ENCODE data around the gene KIF7.

DNA sequence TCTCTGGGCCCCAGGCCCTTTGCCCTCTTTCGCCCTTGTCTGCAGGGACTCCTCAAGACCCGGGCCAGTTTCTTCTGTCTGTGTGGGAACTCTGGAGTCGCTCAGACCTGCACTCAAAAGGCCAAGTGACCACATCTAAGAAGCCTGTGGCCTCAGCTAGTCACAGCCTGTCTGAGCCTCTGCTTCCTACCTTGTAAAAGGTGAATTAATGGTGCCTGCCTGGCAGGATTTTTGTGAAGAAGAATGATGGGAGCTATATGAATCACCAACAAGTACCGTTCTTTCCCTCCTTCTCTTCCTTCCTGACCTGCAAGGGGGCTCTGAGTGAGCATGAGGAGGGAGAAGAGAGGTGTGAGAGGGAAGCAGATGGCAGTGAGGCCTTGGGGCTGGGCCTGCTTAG lies 16.4 kb upstream of the KIF7 start:
- TF ChIP-seq, protein P1, sequence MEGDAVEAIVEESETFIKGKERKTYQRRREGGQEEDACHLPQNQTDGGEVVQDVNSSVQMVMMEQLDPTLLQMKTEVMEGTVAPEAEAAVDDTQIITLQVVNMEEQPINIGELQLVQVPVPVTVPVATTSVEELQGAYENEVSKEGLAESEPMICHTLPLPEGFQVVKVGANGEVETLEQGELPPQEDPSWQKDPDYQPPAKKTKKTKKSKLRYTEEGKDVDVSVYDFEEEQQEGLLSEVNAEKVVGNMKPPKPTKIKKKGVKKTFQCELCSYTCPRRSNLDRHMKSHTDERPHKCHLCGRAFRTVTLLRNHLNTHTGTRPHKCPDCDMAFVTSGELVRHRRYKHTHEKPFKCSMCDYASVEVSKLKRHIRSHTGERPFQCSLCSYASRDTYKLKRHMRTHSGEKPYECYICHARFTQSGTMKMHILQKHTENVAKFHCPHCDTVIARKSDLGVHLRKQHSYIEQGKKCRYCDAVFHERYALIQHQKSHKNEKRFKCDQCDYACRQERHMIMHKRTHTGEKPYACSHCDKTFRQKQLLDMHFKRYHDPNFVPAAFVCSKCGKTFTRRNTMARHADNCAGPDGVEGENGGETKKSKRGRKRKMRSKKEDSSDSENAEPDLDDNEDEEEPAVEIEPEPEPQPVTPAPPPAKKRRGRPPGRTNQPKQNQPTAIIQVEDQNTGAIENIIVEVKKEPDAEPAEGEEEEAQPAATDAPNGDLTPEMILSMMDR (optimal IDR thresholded peaks at IDR 0.05 in 1 of 3, IDR thresholded peaks at IDR 0.05 in 1 of 3, conservative IDR thresholded peaks at IDR 0.05 in 1 of 3; ENCODE audit: extremely low read depth in 1 of 3, insufficient read depth in 2 of 3, low read length in 3 of 3), result no peak
- no peak for TF ChIP-seq EZH2 (IDR thresholded peaks at IDR 0.05; ENCODE audit: low read length)

All from keratinocyte (primary cell).